Lower leg skin (tissue), 3 donors: ENCODE measurements around the gene HDLBP.

Experiments
- POLR2A ChIP-seq, 2 donors: fragments of 450-650 bp; IDR thresholded peaks; one replicate each; pipeline ENCODE4 v1.6.1; 2016 to 2017; ENCODE audit warnings: antibody characterized with exemption in 2 of 2, mild to moderate bottlenecking in 1 of 2, moderate library complexity in 1 of 2
- TF ChIP-seq, protein P1 (sequence below), 3 donors: fragments of 450-650 bp; IDR thresholded peaks; one replicate each; pipeline ENCODE4 v1.5.1; 2016; ENCODE audit warnings: antibody characterized with exemption in 3 of 3, mild to moderate bottlenecking in 3 of 3, moderate library complexity in 2 of 3

DNA sequence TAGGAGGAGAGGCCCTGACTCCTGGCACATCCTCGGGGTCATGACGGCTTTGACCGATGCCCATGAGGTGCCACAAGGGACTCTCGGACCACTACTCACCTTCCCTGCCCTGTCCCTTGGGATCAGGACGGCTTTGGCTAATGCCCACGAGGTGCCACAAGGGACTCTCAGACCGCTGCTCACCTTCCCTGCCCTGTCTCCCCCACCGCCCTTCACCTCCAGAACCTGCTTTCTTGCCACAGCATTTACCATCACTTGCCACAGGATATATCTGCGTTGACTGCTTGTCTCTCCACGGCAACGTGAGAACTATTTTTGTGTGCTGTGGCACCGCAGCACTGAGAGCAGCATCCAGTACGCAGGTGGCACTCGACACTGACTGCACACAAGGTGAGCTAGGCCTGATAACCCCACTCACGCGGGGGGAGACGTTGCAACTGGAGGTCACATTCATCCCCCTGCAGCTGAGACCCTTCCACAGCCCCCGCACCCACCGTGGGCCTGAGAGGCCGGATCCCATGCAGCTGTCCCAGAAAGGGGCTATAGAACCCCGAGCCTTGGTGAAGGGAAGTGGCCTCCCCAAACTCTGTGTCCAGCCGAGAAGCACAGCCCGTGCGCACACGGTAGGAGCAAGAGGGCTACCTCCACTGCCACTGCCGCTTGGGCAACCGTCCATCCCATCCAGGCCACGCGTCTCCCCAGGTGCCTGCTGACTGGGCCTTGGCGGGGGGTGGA lies 79.4 kb downstream of the HDLBP start:
- TF ChIP-seq, protein P1, sequence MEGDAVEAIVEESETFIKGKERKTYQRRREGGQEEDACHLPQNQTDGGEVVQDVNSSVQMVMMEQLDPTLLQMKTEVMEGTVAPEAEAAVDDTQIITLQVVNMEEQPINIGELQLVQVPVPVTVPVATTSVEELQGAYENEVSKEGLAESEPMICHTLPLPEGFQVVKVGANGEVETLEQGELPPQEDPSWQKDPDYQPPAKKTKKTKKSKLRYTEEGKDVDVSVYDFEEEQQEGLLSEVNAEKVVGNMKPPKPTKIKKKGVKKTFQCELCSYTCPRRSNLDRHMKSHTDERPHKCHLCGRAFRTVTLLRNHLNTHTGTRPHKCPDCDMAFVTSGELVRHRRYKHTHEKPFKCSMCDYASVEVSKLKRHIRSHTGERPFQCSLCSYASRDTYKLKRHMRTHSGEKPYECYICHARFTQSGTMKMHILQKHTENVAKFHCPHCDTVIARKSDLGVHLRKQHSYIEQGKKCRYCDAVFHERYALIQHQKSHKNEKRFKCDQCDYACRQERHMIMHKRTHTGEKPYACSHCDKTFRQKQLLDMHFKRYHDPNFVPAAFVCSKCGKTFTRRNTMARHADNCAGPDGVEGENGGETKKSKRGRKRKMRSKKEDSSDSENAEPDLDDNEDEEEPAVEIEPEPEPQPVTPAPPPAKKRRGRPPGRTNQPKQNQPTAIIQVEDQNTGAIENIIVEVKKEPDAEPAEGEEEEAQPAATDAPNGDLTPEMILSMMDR (IDR thresholded peaks at IDR 0.05): no peak
- no peak for TF ChIP-seq POLR2A (IDR thresholded peaks at IDR 0.05)
